Epidermal melanocyte (primary cell): ENCODE measurements around the gene PHF13.

Experiments used
- DNase-seq: peaks from one replicate; pipeline ENCODE4 v3.0.0; 2011; ENCODE audit warnings: low spot score; ENCODE audit not compliant: insufficient read length

Gene PHF13

DNA sequence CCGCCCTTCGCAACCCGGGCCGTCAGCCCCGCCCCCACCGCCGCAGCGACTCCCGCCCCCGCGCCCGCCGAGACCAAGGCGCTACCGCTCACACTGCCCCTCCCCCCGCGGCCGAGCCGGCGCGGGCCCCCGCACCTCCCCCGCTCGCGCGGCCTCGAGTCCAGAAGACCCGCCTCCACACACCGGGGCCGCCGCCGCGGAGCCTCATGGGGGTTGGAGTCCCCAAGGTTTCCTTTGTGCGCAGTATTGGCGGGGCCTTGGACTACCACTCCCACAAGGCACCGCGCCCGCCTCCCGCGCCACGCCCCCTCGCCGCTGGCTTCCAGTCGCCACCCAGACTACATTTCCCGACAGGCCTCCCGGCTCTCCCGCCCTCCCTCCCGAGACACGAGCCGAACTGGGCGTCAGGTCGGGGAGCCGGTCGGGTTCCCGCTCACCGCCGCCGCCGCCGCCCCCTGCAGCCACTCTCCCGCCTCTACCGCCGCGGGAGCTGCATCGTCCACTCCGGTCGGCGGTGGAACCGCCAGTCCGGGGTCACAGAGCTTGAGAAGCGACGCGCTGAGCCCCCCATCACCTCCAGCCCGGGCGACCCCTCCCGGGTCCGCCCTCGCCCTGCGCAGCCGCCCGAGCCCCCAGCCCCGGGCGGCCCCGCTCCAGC, at the start of gene PHF13:
Gene PHF13, plus strand, starts transcription at position 371 of the 658 bp plus-strand sequence. CDS start 336 bp downstream, outside the sequence.
- DNase-seq = peak; percentile 99

DNA sequence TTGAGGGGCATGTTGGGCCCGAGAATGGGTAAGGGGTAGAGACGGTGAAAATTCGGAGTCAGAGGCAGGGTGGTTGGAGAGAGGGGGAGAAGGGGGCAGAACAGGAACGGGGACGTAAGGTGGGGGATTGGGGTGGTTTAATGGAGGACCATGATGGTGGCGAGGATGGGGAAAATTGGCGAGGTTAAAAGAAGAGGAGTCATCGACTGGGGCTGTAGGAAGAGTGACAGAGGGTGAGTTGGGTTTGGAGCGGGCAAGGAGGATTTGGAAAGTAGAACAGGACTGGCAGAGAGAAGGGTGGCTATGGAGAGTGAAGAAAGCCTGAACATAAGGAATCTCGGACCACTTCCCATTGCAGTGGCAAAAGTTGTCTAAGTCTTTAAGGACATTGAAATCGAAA, 44.5 kb upstream of the PHF13 start:
- no peak for DNase-seq

DNA sequence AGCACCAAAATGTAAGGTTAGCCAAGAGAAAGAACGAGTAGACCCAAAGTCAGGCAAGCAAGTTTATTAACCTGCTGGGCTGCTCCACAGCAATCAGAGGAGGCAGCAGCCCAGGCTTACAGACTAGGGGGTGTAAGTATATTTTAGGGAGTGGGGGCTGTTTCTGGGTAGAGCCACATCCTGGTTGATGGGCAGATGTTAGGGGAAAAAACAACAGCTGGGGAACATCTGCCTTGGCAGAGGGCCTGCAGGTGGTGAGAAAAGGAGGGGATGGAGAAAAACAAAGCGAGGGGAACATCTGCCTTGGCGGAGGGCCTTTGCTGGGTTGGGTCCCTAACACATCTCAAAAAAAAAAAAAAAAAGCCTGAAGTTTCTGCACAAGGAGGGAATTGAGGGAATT, 43.4 kb upstream of the PHF13 start:
- no peak for DNase-seq

DNA sequence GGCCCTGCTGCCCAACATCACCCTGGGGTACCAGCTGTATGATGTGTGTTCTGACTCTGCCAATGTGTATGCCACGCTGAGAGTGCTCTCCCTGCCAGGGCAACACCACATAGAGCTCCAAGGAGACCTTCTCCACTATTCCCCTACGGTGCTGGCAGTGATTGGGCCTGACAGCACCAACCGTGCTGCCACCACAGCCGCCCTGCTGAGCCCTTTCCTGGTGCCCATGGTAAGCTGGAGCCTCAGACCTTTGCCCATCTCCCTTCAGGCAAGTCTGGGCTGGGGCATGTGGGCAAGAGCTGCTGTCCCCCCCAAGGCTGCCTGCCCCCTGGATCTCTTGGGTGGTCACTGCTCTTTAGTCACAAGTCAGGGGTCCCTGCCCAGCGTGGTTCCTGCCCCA, 42.5 kb upstream of the PHF13 start:
- no peak for DNase-seq

DNA sequence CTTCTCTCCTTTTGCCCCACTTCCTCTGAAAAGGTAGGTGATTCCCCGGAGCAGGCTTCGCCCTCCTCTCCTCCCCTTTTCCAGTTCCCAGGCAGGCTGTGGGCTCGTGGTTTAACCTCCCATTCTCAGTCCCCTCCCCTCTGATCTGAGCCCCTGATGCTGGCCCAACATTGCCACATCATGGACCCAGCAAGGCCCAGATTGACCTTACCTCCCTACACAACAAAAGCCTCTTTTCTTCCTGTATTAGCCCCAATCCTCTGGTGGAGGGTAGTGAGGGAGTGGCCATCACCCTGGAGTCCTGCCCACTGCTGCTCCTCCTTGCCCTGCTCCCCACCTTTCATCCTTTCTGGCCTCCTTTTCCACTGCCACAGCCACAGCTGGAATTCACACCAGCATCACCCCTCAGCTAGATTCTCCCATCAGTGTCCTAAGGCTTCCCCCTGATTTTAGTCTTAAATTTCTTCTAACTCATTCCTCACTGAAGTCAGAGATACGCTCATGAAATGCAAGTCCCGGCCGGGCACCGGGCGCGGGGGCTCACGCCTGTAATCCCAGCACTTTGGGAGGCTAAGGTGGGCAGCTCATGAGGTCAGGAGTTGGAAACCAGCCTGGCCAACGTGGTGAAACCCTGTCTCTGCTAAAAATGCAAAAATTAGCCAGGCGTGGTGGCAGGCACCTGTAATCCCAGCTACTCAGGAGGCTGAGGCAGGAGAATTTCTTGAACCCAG, 40.7 kb upstream of the PHF13 start:
- no peak for DNase-seq

DNA sequence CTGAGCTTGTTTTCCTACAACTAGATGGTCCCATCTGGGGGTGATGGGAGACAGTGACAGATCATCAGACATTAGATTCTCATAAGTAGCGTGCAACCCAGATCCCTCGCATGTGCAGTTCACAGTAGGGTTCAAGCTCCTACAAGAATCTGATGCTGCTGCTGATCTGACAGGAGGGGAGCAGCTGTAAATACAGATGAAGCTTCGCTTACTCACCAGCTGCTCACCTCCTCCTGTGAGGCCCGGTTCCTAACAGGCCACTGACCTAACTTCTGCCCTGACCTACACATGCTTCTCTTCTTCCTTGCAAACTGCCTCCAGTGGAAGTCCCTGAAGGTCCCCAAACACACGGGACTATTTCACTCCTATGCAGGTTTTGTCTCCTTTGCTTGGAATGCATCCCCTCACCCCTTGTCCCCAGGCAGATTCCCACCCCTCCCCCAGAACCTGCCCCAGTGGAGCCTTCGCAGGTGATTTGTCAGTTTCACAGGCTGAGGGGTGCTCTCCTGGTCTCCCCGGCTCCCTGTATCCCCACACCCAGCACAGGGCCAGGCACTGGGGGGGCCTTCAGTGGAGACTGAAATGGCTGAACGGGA, 39.4 kb upstream of the PHF13 start:
- peak; percentile 2 for DNase-seq

DNA sequence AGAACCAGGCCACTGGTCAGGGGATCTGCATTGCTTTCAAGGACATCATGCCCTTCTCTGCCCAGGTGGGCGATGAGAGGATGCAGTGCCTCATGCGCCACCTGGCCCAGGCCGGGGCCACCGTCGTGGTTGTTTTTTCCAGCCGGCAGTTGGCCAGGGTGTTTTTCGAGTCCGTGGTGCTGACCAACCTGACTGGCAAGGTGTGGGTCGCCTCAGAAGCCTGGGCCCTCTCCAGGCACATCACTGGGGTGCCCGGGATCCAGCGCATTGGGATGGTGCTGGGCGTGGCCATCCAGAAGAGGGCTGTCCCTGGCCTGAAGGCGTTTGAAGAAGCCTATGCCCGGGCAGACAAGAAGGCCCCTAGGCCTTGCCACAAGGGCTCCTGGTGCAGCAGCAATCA, 38.7 kb upstream of the PHF13 start:
- no peak for DNase-seq

DNA sequence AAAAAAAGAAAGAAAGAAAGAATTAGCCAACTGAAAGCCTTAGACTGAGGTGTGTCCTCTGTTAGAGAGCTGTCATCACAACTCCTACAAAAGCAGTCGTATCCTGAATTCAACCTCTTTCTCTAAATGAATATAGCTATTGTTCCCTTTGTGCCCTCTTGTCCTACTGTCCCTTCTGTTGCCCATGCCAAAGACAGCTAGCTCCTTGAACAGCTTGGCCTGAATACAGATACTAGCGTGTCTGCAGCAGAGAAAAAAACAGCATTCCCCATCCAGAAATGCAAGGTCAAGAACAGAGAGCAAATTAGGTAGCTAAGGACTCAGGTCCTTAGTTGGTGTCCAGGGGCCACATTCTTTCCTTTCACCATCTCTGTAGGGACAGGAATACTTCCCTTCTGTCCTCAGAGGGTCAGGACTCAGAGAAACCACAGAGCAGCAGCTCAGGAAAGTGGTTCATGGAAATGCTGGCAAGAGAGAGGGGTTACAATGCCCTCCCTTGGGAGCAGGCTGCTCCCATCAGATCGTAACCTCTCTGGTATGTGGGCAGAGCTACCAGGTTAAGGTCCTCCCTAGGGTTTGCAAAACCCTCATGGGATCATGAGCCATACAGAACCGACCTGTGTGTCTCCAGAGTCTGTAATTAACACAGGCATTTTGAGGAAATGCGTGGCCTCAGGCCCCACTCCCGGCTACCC, 35.6 kb upstream of the PHF13 start:
- DNase-seq = no peak

DNA sequence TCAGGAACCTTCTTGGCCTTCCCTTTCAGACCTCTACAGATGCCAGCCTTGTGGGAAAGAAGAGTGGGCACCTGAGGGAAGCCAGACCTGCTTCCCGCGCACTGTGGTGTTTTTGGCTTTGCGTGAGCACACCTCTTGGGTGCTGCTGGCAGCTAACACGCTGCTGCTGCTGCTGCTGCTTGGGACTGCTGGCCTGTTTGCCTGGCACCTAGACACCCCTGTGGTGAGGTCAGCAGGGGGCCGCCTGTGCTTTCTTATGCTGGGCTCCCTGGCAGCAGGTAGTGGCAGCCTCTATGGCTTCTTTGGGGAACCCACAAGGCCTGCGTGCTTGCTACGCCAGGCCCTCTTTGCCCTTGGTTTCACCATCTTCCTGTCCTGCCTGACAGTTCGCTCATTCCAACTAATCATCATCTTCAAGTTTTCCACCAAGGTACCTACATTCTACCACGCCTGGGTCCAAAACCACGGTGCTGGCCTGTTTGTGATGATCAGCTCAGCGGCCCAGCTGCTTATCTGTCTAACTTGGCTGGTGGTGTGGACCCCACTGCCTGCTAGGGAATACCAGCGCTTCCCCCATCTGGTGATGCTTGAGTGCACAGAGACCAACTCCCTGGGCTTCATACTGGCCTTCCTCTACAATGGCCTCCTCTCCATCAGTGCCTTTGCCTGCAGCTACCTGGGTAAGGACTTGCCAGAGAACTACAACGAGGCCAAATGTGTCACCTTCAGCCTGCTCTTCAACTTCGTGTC, 34.7 kb upstream of the PHF13 start:
- DNase-seq = no peak

DNA sequence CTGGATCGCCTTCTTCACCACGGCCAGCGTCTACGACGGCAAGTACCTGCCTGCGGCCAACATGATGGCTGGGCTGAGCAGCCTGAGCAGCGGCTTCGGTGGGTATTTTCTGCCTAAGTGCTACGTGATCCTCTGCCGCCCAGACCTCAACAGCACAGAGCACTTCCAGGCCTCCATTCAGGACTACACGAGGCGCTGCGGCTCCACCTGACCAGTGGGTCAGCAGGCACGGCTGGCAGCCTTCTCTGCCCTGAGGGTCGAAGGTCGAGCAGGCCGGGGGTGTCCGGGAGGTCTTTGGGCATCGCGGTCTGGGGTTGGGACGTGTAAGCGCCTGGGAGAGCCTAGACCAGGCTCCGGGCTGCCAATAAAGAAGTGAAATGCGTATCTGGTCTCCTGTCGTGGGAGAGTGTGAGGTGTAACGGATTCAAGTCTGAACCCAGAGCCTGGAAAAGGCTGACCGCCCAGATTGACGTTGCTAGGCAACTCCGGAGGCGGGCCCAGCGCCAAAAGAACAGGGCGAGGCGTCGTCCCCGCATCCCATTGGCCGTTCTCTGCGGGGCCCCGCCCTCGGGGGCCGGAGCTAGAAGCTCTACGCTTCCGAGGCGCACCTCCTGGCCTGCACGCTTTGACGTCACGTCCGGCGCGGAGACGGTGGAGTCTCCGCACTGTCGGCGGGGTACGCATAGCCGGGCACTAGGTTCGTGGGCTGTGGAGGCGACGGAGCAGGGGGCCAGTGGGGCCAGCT, 34.0 kb upstream of the PHF13 start, which contains the start of gene ZBTB48:
Gene ZBTB48, plus strand, starts transcription at position 621 of the 745 bp plus-strand sequence. CDS start 616 bp downstream, outside the sequence.
- peak; percentile 100 for DNase-seq

DNA sequence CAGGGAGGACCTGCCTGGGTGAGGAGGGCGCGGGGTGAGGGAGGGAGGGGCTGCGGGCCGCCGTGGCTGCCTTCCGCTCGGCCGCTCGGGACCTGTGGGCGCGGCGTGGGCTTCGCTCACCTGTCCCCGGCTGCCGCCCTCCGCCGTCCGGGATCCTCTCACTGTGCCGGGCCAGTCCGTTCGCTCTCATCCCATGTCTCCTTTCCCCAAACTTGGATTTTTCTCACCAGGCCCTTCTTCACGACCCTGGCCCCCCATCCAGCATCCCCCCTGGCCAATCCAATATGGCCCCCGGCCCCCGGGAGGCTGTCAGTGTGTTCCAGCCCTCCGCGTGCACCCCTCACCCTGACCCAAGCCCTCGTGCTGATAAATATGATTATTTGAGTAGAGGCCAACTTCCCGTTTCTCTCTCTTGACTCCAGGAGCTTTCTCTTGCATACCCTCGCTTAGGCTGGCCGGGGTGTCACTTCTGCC, 33.4 kb upstream of the PHF13 start:
- DNase-seq = no peak

DNA sequence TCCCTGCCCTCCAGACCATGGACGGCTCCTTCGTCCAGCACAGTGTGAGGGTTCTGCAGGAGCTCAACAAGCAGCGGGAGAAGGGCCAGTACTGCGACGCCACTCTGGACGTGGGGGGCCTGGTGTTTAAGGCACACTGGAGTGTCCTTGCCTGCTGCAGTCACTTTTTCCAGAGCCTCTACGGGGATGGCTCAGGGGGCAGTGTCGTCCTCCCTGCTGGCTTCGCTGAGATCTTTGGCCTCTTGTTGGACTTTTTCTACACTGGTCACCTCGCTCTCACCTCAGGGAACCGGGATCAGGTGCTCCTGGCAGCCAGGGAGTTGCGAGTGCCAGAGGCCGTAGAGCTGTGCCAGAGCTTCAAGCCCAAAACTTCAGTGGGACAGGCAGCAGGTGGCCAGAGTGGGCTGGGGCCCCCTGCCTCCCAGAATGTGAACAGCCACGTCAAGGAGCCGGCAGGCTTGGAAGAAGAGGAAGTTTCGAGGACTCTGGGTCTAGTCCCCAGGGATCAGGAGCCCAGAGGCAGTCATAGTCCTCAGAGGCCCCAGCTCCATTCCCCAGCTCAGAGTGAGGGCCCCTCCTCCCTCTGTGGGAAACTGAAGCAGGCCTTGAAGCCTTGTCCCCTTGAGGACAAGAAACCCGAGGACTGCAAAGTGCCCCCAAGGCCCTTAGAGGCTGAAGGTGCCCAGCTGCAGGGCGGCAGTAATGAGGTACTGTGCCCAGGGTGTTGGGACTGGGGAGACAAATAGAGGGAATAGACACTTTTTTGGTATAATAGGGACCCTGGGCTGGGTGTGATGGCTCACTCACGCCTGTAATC, 32.7 kb upstream of the PHF13 start:
- DNase-seq = no peak

DNA sequence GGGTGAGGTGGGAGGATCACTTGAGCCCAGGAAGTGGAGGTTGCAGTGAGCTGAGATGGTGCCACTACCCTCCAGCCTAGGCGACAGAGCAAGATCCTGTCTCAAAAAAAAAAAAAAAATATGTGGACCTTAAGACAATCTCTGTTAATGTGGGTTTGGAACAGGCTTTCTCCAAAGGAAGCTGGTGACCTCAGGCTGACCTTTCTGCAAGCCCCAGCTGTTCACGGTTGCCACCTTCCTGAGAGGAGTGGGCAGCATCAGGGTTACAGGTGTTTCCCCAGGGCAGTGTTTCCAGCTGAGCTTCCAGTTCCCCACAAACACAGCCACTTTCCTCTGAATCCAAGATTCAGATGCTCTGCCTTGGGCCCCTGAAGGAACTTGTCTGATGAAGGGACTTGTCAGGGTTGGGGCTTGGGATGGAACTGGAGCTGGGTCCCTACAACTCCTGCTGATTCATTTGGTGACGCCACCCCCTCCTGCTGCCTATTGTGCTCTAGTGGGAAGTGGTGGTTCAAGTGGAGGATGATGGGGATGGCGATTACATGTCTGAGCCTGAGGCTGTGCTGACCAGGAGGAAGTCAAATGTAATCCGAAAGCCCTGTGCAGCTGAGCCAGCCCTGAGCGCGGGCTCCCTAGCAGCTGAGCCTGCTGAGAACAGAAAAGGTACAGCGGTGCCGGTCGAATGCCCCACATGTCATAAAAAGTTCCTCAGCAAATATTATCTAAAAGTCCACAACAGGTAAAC, 31.8 kb upstream of the PHF13 start:
- no peak for DNase-seq

DNA sequence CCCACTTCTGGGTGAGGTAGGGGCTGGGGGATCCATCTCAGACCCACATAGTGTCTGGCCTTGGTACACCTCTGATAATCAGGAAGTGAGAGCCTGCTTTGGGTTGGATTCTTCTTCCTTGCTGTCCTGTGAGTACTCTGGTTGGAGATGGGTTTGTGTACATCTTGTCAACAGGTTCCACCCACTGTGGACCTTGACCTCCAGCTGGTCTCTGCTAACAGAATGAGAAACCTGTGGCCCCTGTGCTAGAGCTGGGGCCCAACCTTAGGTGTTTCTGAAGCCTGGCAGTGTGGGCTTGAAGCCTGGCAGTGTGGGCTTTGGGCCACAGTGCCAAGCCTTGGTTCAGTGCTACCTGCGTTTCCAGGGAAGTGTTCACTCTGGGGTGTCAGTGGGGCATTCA, 31.2 kb upstream of the PHF13 start:
- no peak for DNase-seq

DNA sequence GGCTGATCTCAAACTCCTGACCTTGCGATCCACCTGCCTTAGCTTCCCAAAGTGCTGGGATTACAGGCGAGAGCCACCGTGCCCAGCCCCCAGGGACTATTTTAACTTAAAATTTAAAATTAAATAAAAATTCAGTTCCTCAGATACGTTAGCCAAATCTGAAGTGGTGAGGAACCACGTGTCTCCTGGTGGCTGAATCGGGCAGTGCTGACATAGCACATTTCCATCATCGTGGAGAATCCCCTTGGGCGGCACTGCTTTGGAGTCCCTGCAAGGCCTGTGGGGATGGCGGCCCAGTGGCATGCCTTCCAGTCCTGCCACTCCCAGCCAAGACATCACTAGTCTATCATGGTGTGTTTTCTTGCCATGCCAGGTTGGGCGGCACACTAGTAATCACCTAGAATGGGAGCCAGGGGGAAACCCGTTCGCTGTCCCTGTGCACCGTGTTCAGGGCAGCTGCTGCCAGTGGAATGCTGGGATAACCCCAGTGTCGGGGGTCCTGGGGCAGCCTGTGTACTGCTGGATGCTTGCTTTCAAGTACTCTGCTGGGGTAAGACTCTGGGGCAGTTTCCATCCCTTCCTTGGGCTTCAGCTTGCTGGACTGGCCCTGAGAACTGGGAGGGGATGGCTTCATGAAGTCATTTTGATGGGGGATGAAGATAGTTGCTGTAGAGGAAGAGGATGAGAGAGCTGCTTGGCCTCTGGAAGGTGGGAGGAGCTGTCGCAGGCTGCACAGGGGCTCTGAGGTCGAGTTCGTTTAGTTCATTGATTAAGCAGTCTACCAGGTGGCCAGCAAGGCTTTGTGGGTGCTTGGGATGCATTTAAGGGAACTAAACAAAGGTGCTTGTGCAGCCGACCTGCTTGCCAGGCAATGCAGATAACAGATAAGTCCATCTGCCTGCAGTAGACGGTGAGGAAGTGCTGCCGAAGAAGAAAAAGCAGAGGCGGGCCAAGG, 29.1 kb upstream of the PHF13 start:
- DNase-seq = no peak

DNA sequence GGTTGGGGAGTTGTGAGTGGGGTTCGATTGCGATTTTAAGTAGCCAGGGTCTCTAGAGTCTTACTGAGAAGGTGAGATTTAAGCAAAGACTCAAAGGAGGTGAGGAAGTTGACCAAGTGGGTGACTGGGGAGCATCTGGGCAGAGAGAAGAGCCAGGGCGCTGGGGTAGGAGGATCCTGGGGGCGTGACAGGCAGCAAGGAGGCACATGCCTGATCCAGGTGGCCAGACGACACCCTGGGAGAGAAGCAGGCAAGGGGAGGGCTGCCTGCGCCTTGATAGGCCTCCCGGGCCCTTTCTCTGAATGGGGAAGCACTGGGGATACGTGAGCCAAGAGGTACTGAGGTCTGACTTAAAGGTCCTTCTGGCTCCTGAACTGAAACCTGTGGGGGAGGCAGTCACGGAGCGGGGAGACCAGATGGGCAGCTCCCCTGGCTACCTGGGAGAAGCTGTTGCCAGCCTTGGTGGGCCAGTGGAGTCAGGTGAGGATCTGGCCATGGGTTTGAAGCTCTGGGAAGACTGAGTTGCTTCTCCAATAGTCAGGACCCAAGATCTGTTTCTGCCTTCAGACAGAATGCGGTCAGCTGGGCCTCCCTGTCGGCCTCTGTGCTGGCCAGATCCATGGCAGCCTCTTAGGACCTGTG, 28.3 kb upstream of the PHF13 start:
- DNase-seq = no peak

DNA sequence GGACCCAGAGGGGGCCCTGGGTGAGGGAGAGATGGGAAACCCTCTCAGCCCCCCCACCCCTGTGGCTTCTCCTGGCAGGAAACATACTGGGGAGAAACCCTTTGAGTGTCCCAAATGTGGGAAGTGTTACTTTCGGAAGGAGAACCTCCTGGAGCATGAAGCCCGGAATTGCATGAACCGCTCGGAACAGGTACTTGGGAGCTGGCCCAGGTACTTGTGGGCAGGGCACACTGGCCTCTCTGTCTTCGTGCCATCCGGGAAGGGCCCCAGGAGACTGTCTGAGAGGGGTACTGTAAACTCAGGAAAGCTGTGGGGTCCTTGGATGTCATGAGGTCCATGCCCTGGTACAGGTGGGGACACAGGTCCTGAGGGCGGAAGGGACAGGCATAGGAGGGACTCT, 27.7 kb upstream of the PHF13 start:
- no peak for DNase-seq
